Parathyroid adenoma (tissue), 2 donors: ENCODE results near the gene C5orf15.

Experiments
- H2AFZ ChIP-seq: fragments of 300-600 bp; sonication (generic); one replicate; pipeline ENCODE4 v1.7.0; 2017; ENCODE audit warnings: antibody characterized with exemption, mild to moderate bottlenecking
- H3K27ac ChIP-seq: fragments of 300-600 bp; sonication (generic); one replicate; pipeline ENCODE4 v1.7.0; 2017
- H3K27me3 ChIP-seq: fragments of 300-600 bp; sonication (generic); one replicate; pipeline ENCODE4 v1.7.0; 2017; ENCODE audit warnings: low read length; ENCODE audit not compliant: control insufficient read depth, insufficient read depth
- H3K36me3 ChIP-seq: fragments of 300-600 bp; sonication (generic); one replicate; pipeline ENCODE4 v1.7.0; 2017; ENCODE audit warnings: low read length; ENCODE audit not compliant: control insufficient read depth, insufficient read depth
- H3K4me1 ChIP-seq: fragments of 300-600 bp; sonication (generic); one replicate; pipeline ENCODE4 v1.7.0; 2017; ENCODE audit warnings: control low read depth
- H3K4me2 ChIP-seq: fragments of 300-600 bp; sonication (generic); one replicate; pipeline ENCODE4 v1.7.0; 2017; ENCODE audit warnings: low read length
- H3K4me3 ChIP-seq: fragments of 300-600 bp; sonication (generic); one replicate; pipeline ENCODE4 v1.7.0; 2017; ENCODE audit warnings: low read depth, low read length
- H3K79me2 ChIP-seq: fragments of 300-600 bp; sonication (generic); one replicate; pipeline ENCODE4 v1.7.0; 2017; ENCODE audit warnings: control low read depth
- H3K9ac ChIP-seq: fragments of 300-600 bp; sonication (generic); one replicate; pipeline ENCODE4 v1.7.0; 2017; ENCODE audit warnings: mild to moderate bottlenecking
- H3K9me3 ChIP-seq: fragments of 300-600 bp; sonication (generic); one replicate; pipeline ENCODE4 v1.7.0; 2017; ENCODE audit warnings: low read length; ENCODE audit not compliant: control insufficient read depth
- CTCF ChIP-seq: fragments of 300-600 bp; sonication (generic); IDR thresholded peaks from one replicate; pipeline ENCODE4 v1.7.0; 2017; ENCODE audit warnings: antibody characterized with exemption, mild to moderate bottlenecking
- donor health status: primary hyperparathyroidism.

The C5orf15 gene

GRCh38 chr5:133944263-133945185 is 23.9 kb downstream of the C5orf15 start:
- peak overlapping the region; percentile 35 for H2AFZ ChIP-seq
- TF ChIP-seq CTCF = peak; percentile 63
- H3K4me3 ChIP-seq = no peak overlapping the region
- H3K27me3 ChIP-seq = no peaks in the 10 kb centered on the region
- no peaks in the 10 kb centered on the region for H3K4me1 ChIP-seq
- H3K9ac ChIP-seq = no peak overlapping the region
- no peak overlapping the region for H3K4me2 ChIP-seq
- H3K9me3 ChIP-seq = no peaks in the 10 kb centered on the region
- no peaks in the 10 kb centered on the region for H3K36me3 ChIP-seq
- no peaks in the 10 kb centered on the region for H3K79me2 ChIP-seq
- no peak overlapping the region for H3K27ac ChIP-seq

GRCh38 chr5:133943475-133943817 is 25.0 kb downstream of the C5orf15 start:
- Histone ChIP-seq H3K79me2 (no peaks in the 10 kb centered on the region), H3K4me3 (no peak overlapping the region), H3K27ac (no peak overlapping the region), H3K36me3 (no peaks in the 10 kb centered on the region), H3K9ac (no peak overlapping the region), H3K9me3 (no peaks in the 10 kb centered on the region), H3K27me3 (no peaks in the 10 kb centered on the region), H3K4me1 (no peaks in the 10 kb centered on the region), H3K4me2 (no peak overlapping the region), H2AFZ (no peak overlapping the region)
- no peak for TF ChIP-seq CTCF

GRCh38 chr5:133942614-133943474 is 25.6 kb downstream of the C5orf15 start:
- Histone ChIP-seq H3K4me3 (no peak overlapping the region), H3K4me1 (no peaks in the 10 kb centered on the region), H3K79me2 (no peaks in the 10 kb centered on the region), H3K9ac (no peak overlapping the region), H2AFZ (no peak overlapping the region), H3K27me3 (no peaks in the 10 kb centered on the region), H3K4me2 (no peak overlapping the region), H3K27ac (no peak overlapping the region), H3K9me3 (no peaks in the 10 kb centered on the region), H3K36me3 (no peaks in the 10 kb centered on the region)
- no peak for TF ChIP-seq CTCF

- Histone ChIP-seq H3K36me3 (no peaks in the 10 kb centered on the region), H3K9ac (no peak overlapping the region), H3K79me2 (no peaks in the 10 kb centered on the region), H3K27ac (no peak overlapping the region), H3K4me2 (no peak overlapping the region), H3K27me3 (no peaks in the 10 kb centered on the region), H3K9me3 (no peaks in the 10 kb centered on the region), H2AFZ (no peak overlapping the region), H3K4me1 (no peaks in the 10 kb centered on the region), H3K4me3 (no peak overlapping the region)
- no peak for TF ChIP-seq CTCF
Measured at GRCh38 chr5:133941456-133942196, 26.8 kb downstream of the C5orf15 start.
